Spleen (tissue), 7 donors: ENCODE measurements around the gene SLC28A1.

Source experiments
- CTCF ChIP-seq, 11 experiments: fragments of 200-600 bp in 7 of 11; fragments of 450-650 bp in 4 of 11; sonication (generic) in 4 of 11; IDR thresholded peaks in 8 of 11; conservative IDR thresholded peaks in 3 of 11; 1 replicate in 7 of 11; 2 replicates in 4 of 11; pipeline versions ENCODE4 v1.4.0 to v1.8.0; 2016 to 2021; ENCODE audit warnings: antibody characterized with exemption in 11 of 11, inconsistent platforms in 4 of 11, mild to moderate bottlenecking in 1 of 11
- POLR2A ChIP-seq, 3 donors: fragments of 450-650 bp; IDR thresholded peaks; one replicate each; pipeline ENCODE4 v1.5.1; 2017; ENCODE audit warnings: antibody characterized with exemption in 3 of 3, mild to moderate bottlenecking in 1 of 3
- donor health status: DM: no; HTN: no; CAD: no; lungs with moderate emphysema.
- donor health status: DM: no; HTN: no; CAD: no.
- donor health status: DM: no; HTN: no; CAD: no.

- TF ChIP-seq CTCF (IDR thresholded peaks at IDR 0.05 in 8 of 11, conservative IDR thresholded peaks at IDR 0.05 in 3 of 11) (no peak), POLR2A (IDR thresholded peaks at IDR 0.05) (no peak)
Measured at GRCh38 chr15:84855765-84856164, 28.7 kb upstream of the SLC28A1 start.
